Caco-2 (cell line): ENCODE measurements around the gene TRNT1. TPM values are rescaled to one million over a fixed set of nuclear protein-coding genes. Genes with fewer than 3 reads are reported as not detected.

Experiments
- BruUV-seq: library from RNA; stranded (reverse); fragments of 400-500 nt; replicated peaks from 2 replicates; lab custom pipeline; 2021; lab: Mats Ljungman, UMichigan
- CTCF ChIA-PET: fragments of 300-600 bp; sonication (Branson Sonifier 250); formaldehyde crosslinking; loops from one replicate; lab custom pipeline; 2022; ENCODE audit warnings: antibody characterized with exemption; lab: Charles Lee
- POLR2A ChIA-PET: fragments of 300-600 bp; sonication (Branson Sonifier 250); formaldehyde crosslinking; loops from one replicate; lab custom pipeline; 2022; ENCODE audit warnings: antibody characterized with exemption; lab: Charles Lee
- DNase-seq, 2 experiments: peaks; one replicate each; pipeline versions ENCODE4 v3.0.0 to v3.0.0-alpha.2; 2020 to 2022
- H3K27me3 ChIP-seq: replicated peaks from 2 replicates; pipeline ENCODE4 v1.6.0; 2011; ENCODE audit warnings: low read length; ENCODE audit not compliant: control insufficient read depth, insufficient read depth
- H3K36me3 ChIP-seq: 2 replicates; pipeline ENCODE4 v1.5.1; 2011; ENCODE audit warnings: low read length; ENCODE audit not compliant: control insufficient read depth, insufficient read depth
- H3K4me1 ChIP-seq: fragments of 250-450 bp; sonication (Bioruptor Pico); 2 replicates; pipeline ENCODE4 v1.5.1; 2020; ENCODE audit warnings: mild to moderate bottlenecking
- H3K4me3 ChIP-seq: 2 replicates; pipeline ENCODE4 v1.5.1; 2011; ENCODE audit warnings: low read depth, mild to moderate bottlenecking, control low read depth, low read length
- H3K9me3 ChIP-seq: fragments of 250-450 bp; sonication (Bioruptor Pico); 2 replicates; pipeline ENCODE4 v1.5.1; 2020; ENCODE audit warnings: mild to moderate bottlenecking, moderate library complexity
- H3K27ac Mint-ChIP-seq: one replicate; pipeline ENCODE4 v1.8.0; 2022; ENCODE audit warnings: mixed read lengths; ENCODE audit not compliant: unreplicated experiment
- H3K27me3 Mint-ChIP-seq: one replicate; pipeline ENCODE4 v1.8.0; 2022; ENCODE audit warnings: mixed read lengths; ENCODE audit not compliant: insufficient read depth, unreplicated experiment
- H3K36me3 Mint-ChIP-seq: one replicate; pipeline ENCODE4 v1.8.0; 2022; ENCODE audit warnings: mild to moderate bottlenecking, mixed read lengths; ENCODE audit not compliant: insufficient read depth, unreplicated experiment
- H3K4me1 Mint-ChIP-seq: one replicate; pipeline ENCODE4 v1.8.0; 2022; ENCODE audit warnings: low read depth, mixed read lengths; ENCODE audit not compliant: unreplicated experiment
- H3K4me3 Mint-ChIP-seq: one replicate; pipeline ENCODE4 v1.8.0; 2022; ENCODE audit warnings: mild to moderate bottlenecking, moderate library complexity, mixed read lengths; ENCODE audit not compliant: unreplicated experiment
- H3K9me3 Mint-ChIP-seq: one replicate; pipeline ENCODE4 v1.8.0; 2022; ENCODE audit warnings: mixed read lengths; ENCODE audit not compliant: unreplicated experiment
- CTCF ChIP-seq, 2 experiments: fragments of 200-600 bp in 1 of 2; IDR thresholded peaks; 1 replicate in 1 of 2; 2 replicates in 1 of 2; pipeline versions ENCODE4 v1.5.1 to v1.8.0; 2011 to 2022; ENCODE audit warnings: antibody characterized with exemption in 1 of 2, control low read depth in 1 of 2, inconsistent platforms in 1 of 2, low read depth in 1 of 2, low read length in 1 of 2, mild to moderate bottlenecking in 1 of 2, moderate library complexity in 1 of 2; ENCODE audit not compliant: insufficient read depth in 1 of 2, severe bottlenecking in 1 of 2, unreplicated experiment in 1 of 2
- intact Hi-C: fragments of 100-400 bp; cut with micrococcal nuclease; formaldehyde crosslinking; loops from one replicate; pipeline ENCODE4 v1.10.0; 2022; ENCODE audit not compliant: unreplicated experiment
- total RNA-seq: library from RNA; stranded (reverse); gene quantifications from 2 replicates; pipeline ENCODE4 v1.2.3, GENCODE V29; 2022

TRNT1 gene
- total RNA-seq, 1 experiment from 2014 or later = 43.6 TPM

- Histone ChIP-seq H3K36me3 (no peaks in the 10 kb centered on the region), H3K27me3 (no peaks in the 10 kb centered on the region), H3K4me1 (no peaks in the 10 kb centered on the region), H3K4me3 (no peak overlapping the region), H3K9me3 (no peaks in the 10 kb centered on the region; the same call in 1 of the 2 replicates)
- intact Hi-C loops = no loop called here
- CTCF ChIA-PET = interaction anchor here (0.6 kb wide), 1 partner anchor 880 kb away, joined by 3 read pairs; no protein-coding TSS in a partner anchor
- Mint-ChIP-seq H3K36me3 (no peaks in the 10 kb centered on the region), H3K27me3 (no peaks in the 10 kb centered on the region), H3K4me1 (no peaks in the 10 kb centered on the region), H3K4me3 (no peak overlapping the region), H3K27ac (no peak overlapping the region), H3K9me3 (no peaks in the 10 kb centered on the region)
- no peak for TF ChIP-seq CTCF (IDR thresholded peaks at IDR 0.05; ENCODE audit: insufficient read depth in 1 of 2, low read depth in 1 of 2, low read length in 1 of 2, severe bottlenecking in 1 of 2, unreplicated experiment in 1 of 2)
- no peak for DNase-seq
- POLR2A ChIA-PET = no interaction called here
- no TSS peak for BruUV-seq
Observed at GRCh38 chr3:3191675-3192285, 65.0 kb downstream of the TRNT1 start.

- Histone ChIP-seq H3K4me1 (no peaks in the 10 kb centered on the region), H3K36me3 (no peaks in the 10 kb centered on the region), H3K4me3 (no peak overlapping the region), H3K9me3 (no peaks in the 10 kb centered on the region), H3K27me3 (no peaks in the 10 kb centered on the region)
- TF ChIP-seq CTCF (IDR thresholded peaks at IDR 0.05; ENCODE audit: insufficient read depth in 1 of 2, low read depth in 1 of 2, low read length in 1 of 2, severe bottlenecking in 1 of 2, unreplicated experiment in 1 of 2) = no peak
- no peaks in the 10 kb centered on the region for H3K9me3 Mint-ChIP-seq
- BruUV-seq = no TSS peak
- CTCF ChIA-PET = no interaction called here
- no peaks in the 10 kb centered on the region for H3K4me1 Mint-ChIP-seq
- POLR2A ChIA-PET = no interaction called here
- no peak overlapping the region for H3K4me3 Mint-ChIP-seq
- H3K27ac Mint-ChIP-seq = no peak overlapping the region
- no peaks in the 10 kb centered on the region for H3K36me3 Mint-ChIP-seq
- no peaks in the 10 kb centered on the region for H3K27me3 Mint-ChIP-seq
- intact Hi-C loops = no loop called here
- no peak for DNase-seq
Observed at GRCh38 chr3:3192286-3192675, 65.5 kb downstream of the TRNT1 start.

- H3K9me3 ChIP-seq = no peaks in the 10 kb centered on the region
- no peak overlapping the region for H3K4me3 Mint-ChIP-seq
- DNase-seq = no peak
- H3K9me3 Mint-ChIP-seq = no peaks in the 10 kb centered on the region
- intact Hi-C loops = no loop called here
- H3K4me1 ChIP-seq = no peaks in the 10 kb centered on the region
- TF ChIP-seq CTCF (IDR thresholded peaks at IDR 0.05; ENCODE audit: insufficient read depth in 1 of 2, low read depth in 1 of 2, low read length in 1 of 2, severe bottlenecking in 1 of 2, unreplicated experiment in 1 of 2) = no peak
- H3K36me3 ChIP-seq = no peaks in the 10 kb centered on the region
- H3K36me3 Mint-ChIP-seq = no peaks in the 10 kb centered on the region
- ChIA-PET CTCF (no interaction called here), POLR2A (no interaction called here)
- no peaks in the 10 kb centered on the region for H3K4me1 Mint-ChIP-seq
- no TSS peak for BruUV-seq
- H3K27ac Mint-ChIP-seq = no peak overlapping the region
- H3K27me3 Mint-ChIP-seq = no peaks in the 10 kb centered on the region
- no peaks in the 10 kb centered on the region for H3K27me3 ChIP-seq
- H3K4me3 ChIP-seq = no peak overlapping the region
Observed at GRCh38 chr3:3194861-3195260, 68.1 kb downstream of the TRNT1 start.
